ENCODE measurements around the gene PIP5K1B. TPM values are rescaled to one million over a fixed set of nuclear protein-coding genes. Genes with fewer than 3 reads are reported as not detected.

Gene PIP5K1B
- total RNA-seq, 1 donor from 2014 or later, result not detected

DNA sequence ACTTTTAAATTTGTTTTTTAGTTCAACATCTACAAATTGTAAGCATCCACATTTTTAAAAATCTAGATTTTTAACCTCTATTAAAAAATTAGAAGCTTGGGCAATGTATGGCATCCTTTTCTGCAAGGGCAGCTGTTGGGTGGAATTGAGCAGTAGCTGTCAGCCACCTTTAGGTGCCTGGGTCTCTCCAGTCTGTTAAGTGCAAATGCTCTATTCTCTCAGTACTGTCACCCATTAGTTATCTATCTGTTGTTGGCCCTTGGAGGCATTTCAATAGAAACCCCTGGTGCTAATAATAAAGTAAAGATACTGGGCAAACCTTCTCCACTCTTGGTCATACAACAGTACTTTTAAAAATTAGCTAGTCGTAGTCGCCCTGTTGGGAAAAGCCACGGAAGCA, 63.6 kb downstream of the PIP5K1B start:
- H3K4me3 ChIP-seq (ENCODE audit: low read depth, low read length), result no peak overlapping the region
- no peak for TF ChIP-seq CTCF (conservative IDR thresholded peaks at IDR 0.05; ENCODE audit: low read depth, low read length)
- DNase-seq (ENCODE audit: low read depth), result no peak

DNA sequence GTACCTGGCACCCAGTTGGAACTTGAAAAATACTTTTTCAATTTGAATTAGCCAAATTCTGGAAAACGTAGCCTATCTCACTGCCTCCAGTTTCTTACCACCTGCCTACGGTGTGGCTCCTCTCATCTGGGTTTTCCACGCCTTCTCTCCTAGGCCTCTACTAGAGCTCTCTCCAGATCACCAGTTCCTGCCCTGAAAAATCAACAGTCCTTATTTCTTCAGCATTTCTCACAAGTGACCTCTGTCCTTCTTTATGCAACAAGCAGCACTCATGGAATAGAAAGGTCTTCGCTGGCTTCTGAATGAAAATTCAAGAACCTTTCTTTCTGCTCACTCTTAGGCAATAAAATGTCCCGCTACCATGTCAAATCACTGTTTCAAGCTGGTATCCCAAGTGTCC, 64.8 kb downstream of the PIP5K1B start:
- no peak overlapping the region for H3K4me3 ChIP-seq (ENCODE audit: low read depth, low read length)
- no peak for TF ChIP-seq CTCF (conservative IDR thresholded peaks at IDR 0.05; ENCODE audit: low read depth, low read length)
- DNase-seq (ENCODE audit: low read depth), result no peak

DNA sequence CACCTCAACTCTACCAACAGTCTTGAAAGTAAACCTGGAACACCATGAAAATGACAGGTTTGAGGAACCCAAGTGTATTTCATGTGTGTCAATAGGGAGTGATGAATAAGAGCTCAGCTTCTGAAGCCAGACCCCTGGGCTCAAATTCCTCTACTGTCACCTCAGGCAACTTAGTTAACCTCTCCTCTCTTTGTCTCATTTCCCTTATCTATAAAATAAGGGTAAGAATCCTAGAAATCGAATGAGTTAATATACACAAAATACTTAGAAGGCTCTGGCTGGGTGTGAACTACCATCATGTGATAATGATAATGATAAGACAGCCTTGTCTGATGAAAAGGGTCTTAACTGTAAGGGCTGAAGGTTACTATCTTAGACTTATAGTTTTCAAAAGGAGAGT, 66.3 kb downstream of the PIP5K1B start:
- no peak for DNase-seq (ENCODE audit: low read depth)
- no peak for TF ChIP-seq CTCF (conservative IDR thresholded peaks at IDR 0.05; ENCODE audit: low read depth, low read length)
- no peak overlapping the region for H3K4me3 ChIP-seq (ENCODE audit: low read depth, low read length)

DNA sequence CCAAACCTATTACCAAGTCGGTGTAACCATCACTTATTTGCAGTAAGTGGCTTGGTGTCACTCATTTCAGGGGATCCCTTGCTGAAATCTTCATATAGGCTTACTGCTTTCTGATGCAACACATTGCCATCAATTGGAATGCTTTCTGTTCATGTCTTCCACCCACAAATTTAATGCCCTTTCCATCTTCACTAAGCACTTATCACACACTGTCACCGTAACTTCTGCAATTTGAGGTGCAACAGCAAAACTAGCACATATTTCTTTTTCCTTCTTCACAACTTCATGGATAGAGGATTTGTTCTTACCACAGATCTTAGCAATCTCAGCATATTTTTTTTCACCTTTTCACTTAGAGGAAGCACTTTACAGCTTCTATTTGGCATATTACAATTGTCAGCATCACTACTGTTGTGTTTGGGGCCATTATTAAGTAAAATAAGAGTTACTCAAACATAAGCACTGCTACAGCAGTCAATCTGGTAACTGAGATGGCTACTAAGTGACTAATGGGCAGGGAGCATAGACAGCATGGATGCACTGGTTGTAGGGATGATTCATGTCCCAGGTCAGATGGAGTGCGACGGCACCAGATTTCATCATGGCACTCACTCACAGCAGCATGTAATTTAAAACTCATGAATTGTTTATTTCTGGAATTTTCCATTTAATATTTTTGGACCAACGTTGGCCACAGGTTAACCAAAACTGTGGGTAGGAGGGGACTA, 70.1 kb downstream of the PIP5K1B start:
- no peak for TF ChIP-seq CTCF (conservative IDR thresholded peaks at IDR 0.05; ENCODE audit: low read depth, low read length)
- no peak for DNase-seq (ENCODE audit: low read depth)
- no peak overlapping the region for H3K4me3 ChIP-seq (ENCODE audit: low read depth, low read length)

DNA sequence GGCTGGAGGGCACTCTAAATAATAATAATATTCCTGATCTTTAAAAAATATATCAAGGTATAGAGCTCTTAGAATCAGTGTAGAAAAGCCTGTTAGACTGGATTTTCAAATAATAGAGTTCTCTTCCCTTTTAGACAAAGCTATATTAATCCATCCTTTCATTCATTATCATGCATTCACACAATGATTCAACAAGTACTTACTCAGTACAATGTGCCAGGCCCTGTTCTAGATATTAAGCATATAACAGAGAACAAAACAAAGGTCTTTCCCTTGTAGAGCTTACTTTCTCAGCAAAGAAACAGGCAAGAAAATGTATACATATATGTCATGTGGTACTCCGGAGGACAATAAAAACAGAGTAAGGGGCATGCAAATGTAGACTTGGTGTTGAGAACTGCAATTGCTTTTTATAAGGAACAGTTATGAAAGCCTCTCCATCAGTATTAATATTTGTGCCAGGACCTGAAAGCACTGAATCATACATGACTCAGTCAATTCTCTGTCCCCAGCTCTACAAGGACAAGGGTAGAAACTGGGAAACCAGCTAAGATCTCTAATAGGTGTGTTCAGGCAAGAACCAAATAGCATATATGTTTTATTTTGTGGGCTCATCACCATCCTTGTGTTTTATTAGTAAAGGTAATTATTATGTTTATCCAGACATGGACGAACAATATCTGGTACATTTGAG, 72.2 kb downstream of the PIP5K1B start:
- H3K4me3 ChIP-seq (ENCODE audit: low read depth, low read length), result no peak overlapping the region
- DNase-seq (ENCODE audit: low read depth), result no peak
- no peak for TF ChIP-seq CTCF (conservative IDR thresholded peaks at IDR 0.05; ENCODE audit: low read depth, low read length)

GRCh38 chr9:68778635-68779034, 73.6 kb downstream of the PIP5K1B start:
- no peak overlapping the region for H3K4me3 ChIP-seq (ENCODE audit: low read depth, low read length)
- TF ChIP-seq CTCF (conservative IDR thresholded peaks at IDR 0.05; ENCODE audit: low read depth, low read length), result no peak
- DNase-seq (ENCODE audit: low read depth), result no peak

Data from epithelial cell of proximal tubule (primary cell).